GM19467 (cell line): ENCODE results near the gene MMP26.

Experiments
- ATAC-seq: cut with Tn5 transposase; IDR thresholded peaks from one replicate; pipeline ENCODE4 v1.9.1; 2021; ENCODE audit warnings: mild to moderate bottlenecking, moderate library complexity; ENCODE audit not compliant: unreplicated experiment

MMP26 gene

DNA sequence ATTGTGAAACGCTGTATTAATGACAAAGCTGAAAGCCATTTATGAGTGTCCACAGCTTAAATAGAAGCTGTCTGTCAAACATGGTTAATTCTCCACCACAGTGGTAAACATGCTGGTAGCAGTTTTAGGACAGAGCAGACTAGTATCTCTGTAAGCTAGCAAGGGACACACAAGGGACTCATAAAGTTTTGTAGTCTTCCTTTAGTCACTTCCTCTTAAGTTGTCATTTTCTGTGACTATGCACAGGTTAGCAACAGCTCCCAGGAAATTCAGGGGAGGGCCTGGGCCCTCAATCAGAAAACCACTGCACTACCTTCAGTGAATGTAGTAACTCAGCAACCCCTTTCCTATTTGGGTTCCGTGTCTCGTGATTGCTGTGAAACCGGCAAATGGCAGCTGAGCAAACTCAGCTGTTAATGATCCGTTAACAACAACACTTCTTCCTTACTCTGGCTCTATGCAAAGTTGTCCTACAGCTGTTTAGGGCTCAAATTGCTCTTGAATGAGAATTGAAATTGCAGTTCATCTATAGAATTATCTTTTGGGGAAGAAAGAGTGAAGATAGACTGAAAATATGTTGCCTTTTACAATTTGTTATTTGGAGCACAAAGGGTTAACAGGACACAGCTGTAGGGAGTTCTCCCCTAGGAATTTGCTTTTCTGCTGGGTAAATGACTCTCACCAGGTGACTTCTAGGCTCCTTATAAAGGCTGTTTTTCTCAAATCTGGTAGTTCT is at the start of gene MMP26:
MMP26 (plus strand) TSS at position 731 of the 736 bp plus-strand sequence.
- no peak for ATAC-seq

DNA sequence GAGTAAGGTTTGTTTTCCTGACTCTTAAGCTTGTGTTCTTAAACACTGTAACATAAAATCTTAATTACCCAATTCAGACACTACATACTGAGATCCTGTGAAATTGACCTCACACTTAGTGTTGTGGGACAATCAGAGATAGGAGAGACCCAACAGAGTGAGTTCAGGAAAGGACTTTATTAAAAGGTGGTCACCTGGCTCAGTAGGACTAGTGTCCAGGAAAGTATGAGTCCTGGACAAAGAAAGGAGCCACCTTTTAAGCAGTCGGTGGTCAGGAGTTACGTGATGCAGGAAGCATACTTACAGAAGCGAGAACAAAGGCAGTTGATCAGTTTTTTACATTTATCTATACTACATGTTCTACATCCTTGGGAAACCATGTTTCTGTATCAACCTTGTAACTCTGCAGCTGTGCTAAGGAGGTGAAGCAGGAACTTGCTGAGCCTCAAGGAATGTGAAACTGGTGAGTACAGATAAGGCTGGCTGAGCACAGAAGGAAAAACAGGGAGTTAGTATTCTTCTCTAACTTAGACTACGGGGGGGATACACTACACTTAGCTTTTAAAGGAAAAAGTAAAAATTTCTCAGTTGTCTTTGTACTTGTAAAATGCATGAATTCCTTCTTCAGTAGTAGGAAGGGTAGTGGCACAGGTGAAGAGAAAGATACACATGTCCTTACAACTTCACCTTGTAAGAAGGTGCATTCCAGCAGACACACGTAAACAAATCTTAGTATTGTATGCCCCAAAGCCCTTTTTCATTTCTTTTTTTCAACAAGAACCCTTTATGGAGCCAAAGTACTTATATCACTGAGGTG is 45.7 kb upstream of the MMP26 start:
- ATAC-seq, result no peak

DNA sequence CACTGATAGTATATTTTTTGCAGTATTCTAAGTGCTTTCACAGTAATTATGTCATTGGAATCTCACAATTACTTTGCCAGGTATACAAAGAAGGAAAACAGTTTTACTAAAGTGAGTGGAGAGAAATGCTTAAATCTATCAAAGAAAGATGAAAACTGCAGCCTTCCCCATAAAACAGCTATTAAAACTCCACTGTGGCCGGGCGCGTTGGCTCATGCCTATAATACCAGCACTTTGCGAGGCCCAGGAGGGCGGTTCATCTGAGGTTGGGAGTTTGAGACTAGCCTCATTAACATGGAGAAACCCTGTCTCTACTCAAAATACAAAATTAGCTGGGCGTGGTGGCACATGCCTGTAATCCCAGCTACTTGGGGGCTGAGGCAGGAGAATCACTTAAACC is 41.7 kb upstream of the MMP26 start:
- no peak for ATAC-seq

DNA sequence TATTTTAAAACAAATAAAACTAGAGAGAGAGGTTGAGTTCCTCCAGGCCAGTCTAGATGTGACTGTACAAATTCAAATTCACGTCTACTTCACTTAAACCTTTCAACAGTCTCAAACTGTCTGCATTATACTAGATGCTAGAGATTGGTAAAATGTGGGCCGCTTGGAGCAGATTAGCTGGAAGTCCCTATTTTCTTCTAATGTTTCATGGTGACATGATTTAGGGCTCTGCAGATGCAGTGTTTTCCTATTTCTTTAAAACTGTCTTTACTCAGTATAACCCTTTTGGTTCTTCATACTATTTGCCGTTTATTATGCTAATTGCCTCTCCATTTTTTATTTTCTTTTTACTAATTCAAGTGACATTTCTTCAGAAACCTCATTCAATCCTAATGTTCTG is 40.4 kb upstream of the MMP26 start:
- ATAC-seq, result no peak

DNA sequence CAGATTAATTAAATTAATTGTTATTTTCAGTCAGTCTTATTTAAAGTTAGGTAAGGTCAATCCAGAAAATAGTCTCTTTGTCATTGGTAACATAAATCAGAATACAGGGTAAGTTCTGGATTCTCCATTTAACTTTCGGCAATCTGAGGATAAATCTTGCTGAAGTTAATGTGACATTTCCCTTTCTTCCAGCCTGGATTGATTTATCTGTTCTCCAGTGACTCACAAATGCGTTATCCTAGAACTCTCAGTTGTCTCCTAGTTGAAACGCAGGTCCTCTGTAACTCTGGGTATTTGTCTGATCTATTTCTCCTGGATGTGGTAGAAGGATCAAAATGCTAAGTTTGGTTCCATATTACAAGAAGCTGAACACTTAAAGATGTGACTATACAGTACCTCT is 39.8 kb upstream of the MMP26 start:
- no peak for ATAC-seq

DNA sequence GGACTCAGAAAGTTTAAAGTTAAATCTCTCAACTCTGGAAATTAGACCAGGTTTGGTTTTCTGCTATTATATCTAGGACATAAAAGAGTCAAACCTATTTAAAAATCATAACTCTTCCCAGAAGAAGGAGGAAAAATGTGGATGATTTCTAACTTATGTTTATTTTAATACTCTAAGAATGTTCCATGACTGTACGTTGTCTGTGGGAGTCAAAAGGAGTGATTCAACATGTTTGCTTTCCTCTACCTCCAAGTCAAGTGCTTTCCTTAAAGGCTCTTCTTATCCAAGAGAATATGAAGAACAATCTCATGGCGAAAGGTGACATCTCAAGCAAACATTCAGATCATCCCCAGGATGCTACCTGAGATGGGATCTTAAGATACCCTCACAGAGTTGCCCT is 39.2 kb upstream of the MMP26 start:
- ATAC-seq, result no peak

DNA sequence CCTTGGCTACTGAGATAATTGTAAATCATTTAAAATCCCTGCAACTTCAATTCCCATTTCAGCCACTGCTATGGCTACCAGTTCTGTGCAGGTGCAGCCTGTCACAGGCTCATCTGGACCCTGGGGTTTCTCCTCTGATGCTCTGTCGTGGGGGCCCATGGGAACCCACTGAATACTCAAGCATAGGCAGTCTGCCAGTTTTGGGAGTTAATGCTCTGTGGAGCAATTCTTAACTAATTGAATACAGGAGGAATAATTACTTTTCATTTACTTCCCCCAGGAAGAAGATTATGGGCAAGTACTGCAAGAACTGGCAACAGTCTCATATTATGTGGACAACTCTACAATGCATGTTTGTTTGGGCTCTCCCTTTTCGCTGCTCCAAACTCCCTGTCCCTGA is 32.8 kb upstream of the MMP26 start:
- ATAC-seq, result no peak

DNA sequence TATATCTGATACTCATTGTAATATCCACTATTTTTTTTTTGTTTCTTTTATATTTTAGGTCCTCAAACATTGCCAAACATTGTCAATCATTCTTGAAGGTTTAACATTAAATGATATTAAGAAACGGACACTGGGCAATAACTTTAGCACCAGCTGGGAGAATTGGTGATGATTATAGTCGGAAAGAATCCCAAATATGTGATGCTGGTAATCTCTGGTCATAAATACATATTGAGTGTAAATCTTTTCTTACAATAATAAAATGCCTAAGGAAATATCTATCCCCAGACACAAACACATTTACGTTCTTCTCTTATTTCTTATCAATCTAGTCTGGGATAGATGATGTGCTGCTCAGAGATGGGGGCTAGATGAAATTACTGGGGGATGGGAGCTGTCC is 32.1 kb upstream of the MMP26 start:
- no peak for ATAC-seq

DNA sequence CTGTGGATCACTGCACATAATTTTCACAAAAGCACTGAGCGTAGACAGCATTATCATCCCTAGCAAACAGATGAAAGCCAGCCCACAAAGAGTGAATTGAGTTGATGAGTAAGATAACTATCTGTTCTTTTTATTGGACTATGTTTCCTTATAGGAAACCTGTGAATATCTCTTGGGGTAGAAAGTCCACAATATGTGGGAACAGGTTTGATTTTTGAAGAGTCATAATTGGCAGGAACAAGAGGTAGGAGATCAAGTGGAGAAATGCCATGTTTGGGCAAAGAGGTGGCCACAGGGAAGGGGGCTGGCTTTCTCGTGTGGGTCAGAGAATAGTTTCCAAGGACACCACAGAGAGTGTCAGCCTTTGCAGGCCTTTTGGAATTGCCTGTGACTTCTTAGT is 30.8 kb upstream of the MMP26 start:
- no peak for ATAC-seq

DNA sequence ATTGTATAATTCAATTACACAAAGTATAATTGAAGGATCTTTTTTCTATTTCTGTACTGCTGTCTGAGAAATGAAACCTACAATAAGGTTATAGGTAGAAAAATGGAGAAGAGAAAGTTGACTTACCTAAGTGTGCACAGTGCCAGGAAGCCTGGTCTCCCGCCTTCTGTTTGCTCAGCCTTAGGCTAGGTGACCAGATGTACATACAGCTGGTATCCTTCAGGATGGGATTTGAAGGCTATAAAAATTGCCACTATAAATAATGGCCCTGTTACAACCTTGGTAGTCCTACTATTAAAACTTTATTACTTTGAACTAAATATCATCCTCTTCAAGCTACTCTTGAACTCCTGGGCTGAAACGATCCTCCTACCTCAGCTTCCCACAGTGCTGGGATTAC is 26.6 kb upstream of the MMP26 start:
- ATAC-seq, result no peak

DNA sequence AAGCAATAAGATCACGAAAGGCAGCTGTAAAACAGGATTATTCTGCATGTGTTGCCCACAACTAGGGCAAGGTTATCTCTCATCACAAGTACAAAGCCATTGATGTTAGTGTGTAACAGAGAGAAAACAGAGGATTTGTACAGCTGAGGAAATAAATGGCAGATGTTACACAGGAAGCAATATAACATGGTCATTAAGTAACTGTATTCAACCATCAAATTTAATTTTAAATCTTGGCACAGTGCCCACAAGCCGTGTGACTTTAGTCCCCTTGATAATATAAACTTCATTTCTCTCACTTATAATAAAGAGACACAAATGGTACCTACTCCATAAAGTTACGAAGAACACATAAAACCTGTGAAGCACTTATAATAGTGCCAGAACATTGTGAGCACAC is 24.2 kb upstream of the MMP26 start:
- no peak for ATAC-seq

DNA sequence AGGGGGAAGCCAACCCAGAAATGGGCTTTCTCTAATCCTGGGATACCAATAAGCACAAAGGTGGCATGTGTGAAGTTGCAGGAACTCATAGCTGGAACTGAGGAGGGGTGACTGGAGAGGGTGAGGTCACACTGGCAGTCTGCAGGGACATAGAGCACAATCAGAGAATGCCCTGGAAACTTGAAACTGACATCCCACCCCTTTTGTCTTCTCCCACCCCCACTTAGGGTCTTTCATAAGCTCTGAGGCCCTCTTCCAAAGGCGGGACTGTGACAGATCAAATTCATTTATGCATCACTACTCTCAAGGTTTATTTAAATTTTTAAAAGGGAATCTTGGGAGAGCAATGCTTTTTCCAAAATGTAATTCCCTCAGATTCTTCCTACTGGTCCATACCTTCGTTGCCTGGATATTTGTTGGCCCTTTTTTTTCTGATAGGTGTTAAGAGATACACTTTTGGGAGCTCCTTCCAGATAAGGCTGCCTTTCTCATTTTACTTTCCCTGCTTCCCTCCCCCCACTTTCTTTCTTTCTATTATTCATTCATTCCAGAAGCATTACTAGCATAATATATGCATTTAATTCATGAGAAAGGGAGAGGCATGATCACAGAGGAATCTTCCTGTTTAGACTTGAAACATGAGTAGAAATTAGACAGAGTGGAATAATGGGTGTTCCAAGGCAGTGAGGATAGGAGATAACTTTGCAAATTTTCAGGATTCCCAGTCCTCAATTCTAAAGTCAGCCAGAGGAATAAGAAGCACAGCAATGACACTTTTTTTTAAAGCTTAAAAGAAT is 21.8 kb upstream of the MMP26 start:
- ATAC-seq, result no peak

DNA sequence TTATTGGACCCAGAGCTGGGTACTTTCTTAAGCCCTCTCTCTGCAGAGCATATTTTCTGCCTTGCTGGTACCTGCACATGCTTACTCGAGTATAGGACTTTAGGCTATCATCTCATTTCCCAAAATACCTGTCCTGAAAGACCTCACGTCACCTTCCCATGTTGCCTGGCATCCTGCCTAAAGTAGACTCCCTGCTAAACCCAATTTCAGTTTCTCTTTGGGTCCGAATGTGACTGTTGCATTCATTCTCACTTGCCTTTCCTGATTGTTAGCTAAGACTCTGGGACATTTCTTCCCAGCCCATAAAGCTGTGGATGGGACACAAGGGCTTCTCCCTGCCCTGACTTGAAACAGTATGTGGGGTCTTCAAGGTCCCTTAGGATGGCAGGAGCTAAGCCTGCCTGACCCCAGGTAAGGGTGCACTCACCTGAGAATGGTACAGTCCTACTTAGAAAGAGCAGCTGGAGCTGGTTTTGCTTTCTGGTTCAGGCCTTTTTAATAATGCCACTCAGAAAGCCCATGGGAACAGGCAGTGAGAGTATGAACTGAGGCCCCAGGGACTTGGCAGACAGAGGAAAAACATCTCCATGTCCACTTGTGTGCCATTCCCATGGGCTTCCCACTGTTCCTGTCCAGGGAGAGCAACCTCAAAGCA is 19.8 kb upstream of the MMP26 start:
- no peak for ATAC-seq

DNA sequence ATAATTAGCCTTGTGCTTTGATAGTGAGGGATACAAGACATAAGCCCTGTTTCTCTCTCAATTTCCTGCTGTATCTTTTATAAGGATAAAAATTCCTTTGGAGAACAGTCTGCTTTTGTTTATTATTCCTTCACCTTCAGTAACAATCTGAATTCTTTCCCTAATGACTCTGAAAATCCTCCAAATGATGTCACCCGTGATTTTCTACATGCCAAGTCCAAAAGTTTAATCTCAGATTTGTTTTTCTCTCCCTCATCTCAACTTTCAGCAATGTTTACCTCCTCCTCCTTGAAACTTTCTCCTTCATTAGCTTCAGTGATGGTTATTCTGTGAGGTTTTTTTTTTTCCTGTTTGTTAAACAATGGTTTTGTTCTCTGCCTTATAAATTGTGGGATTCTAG is 9.1 kb upstream of the MMP26 start:
- ATAC-seq, result no peak

DNA sequence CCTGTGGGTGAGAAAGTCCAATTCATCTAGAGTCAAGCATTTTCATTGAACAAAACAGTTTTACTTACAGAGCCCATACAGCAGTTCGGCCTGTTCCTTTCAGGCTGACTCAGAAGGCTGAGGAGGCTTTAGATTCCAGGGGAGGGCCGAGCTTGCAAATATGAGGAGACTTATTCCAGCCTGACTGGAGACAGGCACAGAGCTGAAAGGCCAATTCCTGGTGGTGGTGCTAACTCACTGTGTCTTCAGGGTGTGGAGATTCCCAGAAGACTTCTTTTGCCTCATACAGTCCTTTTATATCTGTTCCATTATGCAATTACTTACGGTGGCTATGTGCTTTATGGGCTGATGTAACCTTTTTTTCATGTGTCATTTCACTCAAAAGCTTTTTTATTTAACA is 7.0 kb upstream of the MMP26 start, which contains the start of gene OR51E2:
OR51E2 (minus strand) TSS at position 269 of the 400 bp plus-strand sequence. CDS start 15,142 bp downstream, outside the sequence.
- ATAC-seq, result no peak

DNA sequence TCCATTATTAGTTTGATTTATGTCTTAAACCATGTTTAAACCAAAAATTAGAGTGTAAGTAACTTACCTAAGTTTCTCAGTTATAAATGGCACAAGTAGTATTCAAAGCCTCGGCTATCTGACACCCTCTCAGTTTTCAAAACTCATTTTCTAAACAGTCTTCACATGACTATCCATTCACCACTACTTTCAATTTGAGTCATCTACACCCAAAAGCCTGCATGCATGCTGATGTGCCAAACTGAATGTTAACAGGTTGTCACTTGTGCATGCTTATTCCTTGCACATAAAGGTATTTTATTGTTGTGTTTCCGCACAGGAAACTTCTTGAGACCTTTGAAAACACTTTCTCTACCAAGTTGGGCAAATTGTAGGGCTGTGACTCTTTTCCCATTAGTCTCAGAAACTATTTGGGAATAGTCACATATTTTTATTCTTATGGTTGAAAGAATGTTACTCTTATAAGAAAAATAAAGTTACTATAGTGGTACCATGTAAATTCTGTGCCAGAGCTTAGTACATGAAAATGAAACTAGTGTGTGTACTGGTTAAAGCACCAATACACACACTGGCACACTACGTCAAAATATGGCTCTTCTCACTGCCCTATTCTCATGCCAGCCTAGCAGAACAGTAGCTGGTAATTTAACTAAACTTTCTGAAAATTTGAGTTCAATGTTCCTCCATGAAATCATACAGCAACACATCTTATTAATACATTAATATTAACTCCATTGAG is 4.7 kb upstream of the MMP26 start:
- peak; percentile 85 for ATAC-seq

DNA sequence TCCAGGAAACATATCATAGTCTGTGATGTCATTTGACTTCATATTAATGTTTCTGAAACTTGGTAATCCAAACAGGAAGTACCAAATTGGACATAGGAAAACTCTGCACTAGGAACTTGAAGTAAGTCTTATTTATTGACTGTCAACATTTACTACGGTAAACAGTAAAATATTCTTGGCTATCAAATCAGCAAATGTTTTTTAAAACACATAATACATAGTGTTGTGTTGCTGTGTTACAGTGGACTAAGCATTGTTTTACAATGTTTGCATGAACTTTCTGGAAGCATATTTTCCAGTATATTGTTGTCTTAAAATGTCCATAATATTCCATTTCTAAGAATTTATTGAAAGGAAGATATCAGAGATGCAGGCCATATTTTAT is 4.2 kb upstream of the MMP26 start:
- ATAC-seq, result no peak

DNA sequence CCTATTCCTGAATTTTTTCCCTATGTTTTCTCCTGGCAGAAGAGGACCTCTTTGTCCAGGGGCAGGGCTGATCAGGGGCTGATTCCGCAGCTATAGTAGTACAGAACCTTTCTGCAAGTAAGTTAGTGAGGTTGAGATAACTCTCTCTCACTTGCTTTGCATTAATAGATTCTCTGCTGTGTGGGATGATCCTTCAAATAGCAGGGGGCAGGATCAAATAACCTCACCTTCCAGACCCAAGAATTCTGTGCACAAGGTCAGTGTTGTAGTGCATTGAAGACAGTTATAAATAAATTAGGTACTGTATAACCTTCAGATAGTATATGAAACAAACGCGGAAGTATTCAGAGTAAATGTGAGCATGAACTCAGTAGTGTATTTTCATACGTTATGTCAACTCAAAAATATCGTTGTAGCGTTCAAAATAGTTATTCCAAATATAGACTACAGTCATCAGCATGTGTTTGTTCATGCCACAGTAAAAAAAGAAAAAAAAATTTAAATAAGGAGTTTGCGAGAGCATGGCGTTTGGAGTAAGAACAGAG is 278 bp downstream of the MMP26 start:
- no peak for ATAC-seq

DNA sequence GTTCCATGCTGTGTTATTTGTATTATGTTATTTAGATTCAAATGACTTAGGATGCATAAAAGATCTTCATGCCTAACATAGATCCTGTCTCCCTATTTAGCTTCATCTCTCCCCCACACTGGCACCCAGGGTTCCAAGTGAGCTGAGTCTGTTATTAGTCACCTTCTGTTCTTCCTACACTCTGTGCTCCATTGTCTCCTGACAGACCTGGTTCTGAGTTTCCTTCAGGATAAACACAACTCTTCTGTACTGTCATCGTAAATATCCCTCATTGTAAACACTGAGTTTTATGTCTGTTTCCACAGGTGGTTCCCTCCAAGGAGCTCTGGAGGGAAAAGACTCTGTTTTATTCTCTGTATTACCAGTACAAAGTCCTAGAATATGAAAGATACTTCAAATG is 8.7 kb downstream of the MMP26 start:
- no peak for ATAC-seq

DNA sequence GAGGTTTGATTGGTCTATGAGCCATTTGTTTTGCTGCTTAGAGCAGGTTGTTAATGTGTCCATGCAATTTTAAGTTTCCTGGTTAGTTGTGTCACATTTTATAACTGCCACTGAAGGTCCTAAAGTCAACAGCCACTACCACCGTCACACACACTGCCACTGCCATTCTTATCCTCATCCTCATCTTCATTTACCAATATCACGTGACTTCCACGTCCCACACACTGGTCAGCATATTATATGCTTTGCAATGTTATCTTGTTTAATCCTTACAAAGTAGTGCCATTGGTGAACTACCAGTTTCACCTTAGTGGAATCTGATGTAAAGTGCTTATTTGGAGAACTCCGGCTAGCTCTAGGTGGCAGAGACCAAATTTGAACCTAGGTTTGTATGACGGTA is 9.7 kb downstream of the MMP26 start:
- ATAC-seq, result no peak
